ENCODE data around the gene GRM7. TPM values are rescaled to one million over a fixed set of nuclear protein-coding genes. Genes with fewer than 3 reads are reported as not detected.
A peak's percentile ranks its signal among the peaks of the same experiment; 100 is the strongest.

The GRM7 gene
- total and polyA plus RNA-seq, 4 donors: 0.08 to 0.33 TPM; not detected in 2

DNA sequence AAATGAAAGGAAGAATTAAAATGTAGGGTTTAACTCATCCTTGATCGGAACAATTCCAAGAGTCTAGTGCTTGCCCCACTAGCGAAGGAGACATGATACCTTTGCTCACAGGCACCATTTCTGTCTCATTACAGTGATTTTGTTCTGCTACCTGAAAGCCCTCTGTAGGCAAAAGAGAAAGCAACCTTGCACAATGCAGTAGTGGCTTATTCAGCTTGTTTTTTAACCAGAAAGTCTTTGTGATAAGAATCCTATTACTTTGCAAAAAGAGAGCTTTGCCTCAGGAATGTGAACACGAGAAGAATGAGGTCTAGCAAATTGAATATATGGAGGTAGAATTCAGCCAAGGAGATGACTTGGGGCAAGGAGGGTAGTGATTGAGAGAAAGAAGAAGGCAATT is 684.4 kb downstream of the GRM7 start:
- TF ChIP-seq ATF3 (IDR thresholded peaks at IDR 0.05) (no peak), HNF4A (conservative IDR thresholded peaks at IDR 0.05) (no peak), GABPA (IDR thresholded peaks at IDR 0.05 in 1 of 2, conservative IDR thresholded peaks at IDR 0.05 in 1 of 2) (no peak), HNF4G (IDR thresholded peaks at IDR 0.05) (no peak), RAD21 (IDR thresholded peaks at IDR 0.05) (no peak), RXRA (IDR thresholded peaks at IDR 0.05) (no peak), YY1 (IDR thresholded peaks at IDR 0.05) (no peak), FOXA2 (IDR thresholded peaks at IDR 0.05) (no peak)
- TF ChIP-seq, protein P1, sequence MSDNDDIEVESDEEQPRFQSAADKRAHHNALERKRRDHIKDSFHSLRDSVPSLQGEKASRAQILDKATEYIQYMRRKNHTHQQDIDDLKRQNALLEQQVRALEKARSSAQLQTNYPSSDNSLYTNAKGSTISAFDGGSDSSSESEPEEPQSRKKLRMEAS (IDR thresholded peaks at IDR 0.05): no peak
- TF ChIP-seq, protein P2, sequence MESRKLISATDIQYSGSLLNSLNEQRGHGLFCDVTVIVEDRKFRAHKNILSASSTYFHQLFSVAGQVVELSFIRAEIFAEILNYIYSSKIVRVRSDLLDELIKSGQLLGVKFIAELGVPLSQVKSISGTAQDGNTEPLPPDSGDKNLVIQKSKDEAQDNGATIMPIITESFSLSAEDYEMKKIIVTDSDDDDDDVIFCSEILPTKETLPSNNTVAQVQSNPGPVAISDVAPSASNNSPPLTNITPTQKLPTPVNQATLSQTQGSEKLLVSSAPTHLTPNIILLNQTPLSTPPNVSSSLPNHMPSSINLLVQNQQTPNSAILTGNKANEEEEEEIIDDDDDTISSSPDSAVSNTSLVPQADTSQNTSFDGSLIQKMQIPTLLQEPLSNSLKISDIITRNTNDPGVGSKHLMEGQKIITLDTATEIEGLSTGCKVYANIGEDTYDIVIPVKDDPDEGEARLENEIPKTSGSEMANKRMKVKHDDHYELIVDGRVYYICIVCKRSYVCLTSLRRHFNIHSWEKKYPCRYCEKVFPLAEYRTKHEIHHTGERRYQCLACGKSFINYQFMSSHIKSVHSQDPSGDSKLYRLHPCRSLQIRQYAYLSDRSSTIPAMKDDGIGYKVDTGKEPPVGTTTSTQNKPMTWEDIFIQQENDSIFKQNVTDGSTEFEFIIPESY (IDR thresholded peaks at IDR 0.05): no peak
- Histone ChIP-seq H3K4me1 (ENCODE audit: control insufficient read depth in 4 of 4, insufficient read depth in 4 of 4, low read length in 3 of 4) (peaks cover 0 to 3% (median 0%) of the 10 kb centered on the region in 4 donors), H3K27ac (ENCODE audit: low read depth in 1 of 2, low read length in 2 of 2) (no peak overlapping the region), H3K9me3 (ENCODE audit: control insufficient read depth in 4 of 4, low read length in 3 of 4) (no peaks in the 10 kb centered on the region), H3K27me3 (ENCODE audit: control insufficient read depth in 4 of 4, insufficient read depth in 4 of 4, low read length in 3 of 4) (no peaks in the 10 kb centered on the region), H3K36me3 (ENCODE audit: control insufficient read depth in 4 of 4, insufficient read depth in 3 of 4, low read depth in 1 of 4, low read length in 3 of 4) (no peaks in the 10 kb centered on the region), H3K9ac (ENCODE audit: low read depth in 1 of 2, low read length in 2 of 2) (no peak overlapping the region), H3K4me3 (ENCODE audit: low read depth in 1 of 3, low read length in 3 of 3) (no peak overlapping the region)
- 87% methylated on average over 3 of the region's 3 CpGs for WGBS
- DNase-seq (ENCODE audit: low spot score): no peak

DNA sequence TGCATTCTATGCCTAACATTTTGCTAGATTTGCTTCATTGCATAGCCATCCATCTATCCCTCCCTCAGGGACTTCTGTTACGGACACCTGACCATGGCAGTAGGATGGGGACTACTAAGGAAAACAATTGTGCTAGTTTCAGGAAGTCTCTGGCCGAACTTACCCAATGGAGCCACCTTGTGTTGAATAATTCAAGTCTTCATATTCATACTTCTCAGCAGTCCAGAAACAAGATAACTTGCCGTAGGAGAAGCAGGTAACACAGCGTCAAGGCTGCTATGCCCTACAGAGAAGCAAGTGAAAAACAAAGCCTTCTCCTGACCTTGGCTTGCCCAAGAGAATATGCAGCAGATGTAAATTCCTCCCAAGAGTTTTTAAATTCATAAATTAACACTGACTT is 685.3 kb downstream of the GRM7 start:
- no peaks in the 10 kb centered on the region for H3K9me3 ChIP-seq (ENCODE audit: control insufficient read depth in 4 of 4, low read length in 3 of 4)
- WGBS: 81% methylated on average over 4 of the region's 4 CpGs
- DNase-seq (ENCODE audit: low spot score): no peak
- H3K27me3 ChIP-seq (ENCODE audit: control insufficient read depth in 4 of 4, insufficient read depth in 4 of 4, low read length in 3 of 4): no peaks in the 10 kb centered on the region
- peaks cover 0 to 3% (median 0%) of the 10 kb centered on the region in 4 donors for H3K4me1 ChIP-seq (ENCODE audit: control insufficient read depth in 4 of 4, insufficient read depth in 4 of 4, low read length in 3 of 4)
- no peak overlapping the region for H3K4me3 ChIP-seq (ENCODE audit: low read depth in 1 of 3, low read length in 3 of 3)
- no peak overlapping the region for H3K9ac ChIP-seq (ENCODE audit: low read depth in 1 of 2, low read length in 2 of 2)
- no peak overlapping the region for H3K27ac ChIP-seq (ENCODE audit: low read depth in 1 of 2, low read length in 2 of 2)
- H3K36me3 ChIP-seq (ENCODE audit: control insufficient read depth in 4 of 4, insufficient read depth in 3 of 4, low read depth in 1 of 4, low read length in 3 of 4): no peaks in the 10 kb centered on the region
- TF ChIP-seq RAD21 (IDR thresholded peaks at IDR 0.05) (peak; percentile 30 to 38), YY1 (IDR thresholded peaks at IDR 0.05) (no peak)

DNA sequence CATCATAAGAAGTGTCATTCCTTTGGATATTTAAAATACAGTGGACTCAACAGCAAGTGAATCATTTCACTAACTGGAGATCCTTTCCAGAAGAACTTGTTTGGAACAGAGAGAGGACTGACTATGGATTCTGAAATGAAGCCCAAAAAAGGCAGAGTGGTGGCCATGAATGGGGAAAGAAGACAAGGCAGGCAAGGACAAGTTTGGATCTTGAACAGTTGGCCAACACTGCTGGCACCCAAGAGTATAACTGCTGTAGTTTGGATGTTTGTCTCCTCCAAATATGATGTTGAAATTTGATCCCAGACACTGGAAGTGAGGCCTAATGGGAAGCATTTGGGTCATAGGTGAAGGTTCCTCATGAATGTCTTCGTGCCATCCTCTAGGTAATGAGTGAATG is 686.9 kb downstream of the GRM7 start:
- no peaks in the 10 kb centered on the region for H3K36me3 ChIP-seq (ENCODE audit: control insufficient read depth in 4 of 4, insufficient read depth in 3 of 4, low read depth in 1 of 4, low read length in 3 of 4)
- no peaks in the 10 kb centered on the region for H3K27me3 ChIP-seq (ENCODE audit: control insufficient read depth in 4 of 4, insufficient read depth in 4 of 4, low read length in 3 of 4)
- peaks cover 0 to 6% (median 4%) of the 10 kb centered on the region in 4 donors for H3K9me3 ChIP-seq (ENCODE audit: control insufficient read depth in 4 of 4, low read length in 3 of 4)
- H3K9ac ChIP-seq (ENCODE audit: low read depth in 1 of 2, low read length in 2 of 2): no peak overlapping the region
- H3K4me3 ChIP-seq (ENCODE audit: low read depth in 1 of 3, low read length in 3 of 3): no peak overlapping the region
- no peak for DNase-seq (ENCODE audit: low spot score)
- H3K4me1 ChIP-seq (ENCODE audit: control insufficient read depth in 4 of 4, insufficient read depth in 4 of 4, low read length in 3 of 4): peaks cover 0 to 3% (median 0%) of the 10 kb centered on the region in 4 donors
- WGBS: 84% methylated on average over 1 of the region's 1 CpG
- no peak overlapping the region for H3K27ac ChIP-seq (ENCODE audit: low read depth in 1 of 2, low read length in 2 of 2)
- TF ChIP-seq RAD21 (IDR thresholded peaks at IDR 0.05) (no peak), YY1 (IDR thresholded peaks at IDR 0.05) (no peak), FOXA2 (IDR thresholded peaks at IDR 0.05) (no peak), HNF4G (IDR thresholded peaks at IDR 0.05) (no peak), FOXA1 (IDR thresholded peaks at IDR 0.05) (no peak), RXRA (IDR thresholded peaks at IDR 0.05) (no peak), SP1 (IDR thresholded peaks at IDR 0.05) (no peak), EGR1 (IDR thresholded peaks at IDR 0.05; ENCODE audit: low read depth in 2 of 2) (no peak), ATF3 (IDR thresholded peaks at IDR 0.05) (no peak), NR2F2 (IDR thresholded peaks at IDR 0.05) (no peak), TAF1 (conservative IDR thresholded peaks at IDR 0.05) (no peak), HNF4A (conservative IDR thresholded peaks at IDR 0.05) (no peak), JUND (IDR thresholded peaks at IDR 0.05) (no peak), GABPA (IDR thresholded peaks at IDR 0.05 in 1 of 2, conservative IDR thresholded peaks at IDR 0.05 in 1 of 2) (no peak), REST (IDR thresholded peaks at IDR 0.05) (no peak)
- TF ChIP-seq, protein P1 (IDR thresholded peaks at IDR 0.05): no peak
- TF ChIP-seq, protein P2 (IDR thresholded peaks at IDR 0.05): no peak

All from liver (tissue), 9 donors.